Measurements from ENCODE around the gene PARD3.

PARD3 gene

GRCh38 chr10:34097682-34098081 lies 717.4 kb downstream of the PARD3 start:
- Histone ChIP-seq H3K9me3 (peaks cover 0 to 11% (median 0%) of the 10 kb centered on the region in 3 donors), H3K27me3 (no peaks in the 10 kb centered on the region), H3K4me3 (no peak overlapping the region), H3K4me1 (peaks cover 0 to 38% (median 15%) of the 10 kb centered on the region in 4 donors), H3K36me3 (no peaks in the 10 kb centered on the region), H3K27ac (no peak overlapping the region)
- intact Hi-C loops (cut with DNase I; ENCODE audit: low total_unique reads) = no loop called here
- no peak for TF ChIP-seq CTCF (IDR thresholded peaks at IDR 0.05)
- no peak for DNase-seq

GRCh38 chr10:34094961-34095360 lies 720.1 kb downstream of the PARD3 start:
- H3K9me3 ChIP-seq = peaks cover 0 to 11% (median 0%) of the 10 kb centered on the region in 3 donors
- no peak for TF ChIP-seq CTCF (IDR thresholded peaks at IDR 0.05)
- DNase-seq = no peak
- H3K4me3 ChIP-seq = no peak overlapping the region
- intact Hi-C loops (cut with DNase I; ENCODE audit: low total_unique reads) = no loop called here
- H3K4me1 ChIP-seq = peaks cover 0 to 23% (median 0%) of the 10 kb centered on the region in 4 donors
- no peaks in the 10 kb centered on the region for H3K27me3 ChIP-seq
- no peaks in the 10 kb centered on the region for H3K36me3 ChIP-seq
- no peak overlapping the region for H3K27ac ChIP-seq

GRCh38 chr10:34094146-34094696 lies 720.9 kb downstream of the PARD3 start:
- no peak overlapping the region for H3K27ac ChIP-seq
- DNase-seq = no peak
- no peak for TF ChIP-seq CTCF (IDR thresholded peaks at IDR 0.05)
- no peaks in the 10 kb centered on the region for H3K27me3 ChIP-seq
- no peak overlapping the region for H3K4me3 ChIP-seq
- peaks cover 0 to 8% (median 0%) of the 10 kb centered on the region in 3 donors for H3K9me3 ChIP-seq
- H3K36me3 ChIP-seq = no peaks in the 10 kb centered on the region
- intact Hi-C loops (cut with DNase I; ENCODE audit: low total_unique reads) = no loop called here
- H3K4me1 ChIP-seq = peaks cover 0 to 23% (median 0%) of the 10 kb centered on the region in 4 donors

- Histone ChIP-seq H3K4me3 (no peak overlapping the region), H3K9me3 (peaks cover 0 to 8% (median 0%) of the 10 kb centered on the region in 3 donors), H3K4me1 (peaks cover 0 to 10% (median 0%) of the 10 kb centered on the region in 4 donors), H3K27me3 (no peaks in the 10 kb centered on the region), H3K27ac (no peak overlapping the region), H3K36me3 (no peaks in the 10 kb centered on the region)
- no peak for TF ChIP-seq CTCF (IDR thresholded peaks at IDR 0.05)
- intact Hi-C loops (cut with DNase I; ENCODE audit: low total_unique reads) = no loop called here
- DNase-seq = no peak
Measured at GRCh38 chr10:34092891-34093290, 722.2 kb downstream of the PARD3 start.

GRCh38 chr10:34091635-34092195 lies 723.4 kb downstream of the PARD3 start:
- no peak for DNase-seq
- Histone ChIP-seq H3K9me3 (peaks cover 0 to 8% (median 0%) of the 10 kb centered on the region in 3 donors), H3K4me1 (no peaks in the 10 kb centered on the region)

More at GRCh38 chr10:34091635-34092195, 723.4 kb downstream of the PARD3 start:
- Histone ChIP-seq H3K36me3 (no peaks in the 10 kb centered on the region), H3K4me3 (no peak overlapping the region), H3K27me3 (no peaks in the 10 kb centered on the region), H3K27ac (no peak overlapping the region)
- intact Hi-C loops (cut with DNase I; ENCODE audit: low total_unique reads) = no loop called here
- TF ChIP-seq CTCF (IDR thresholded peaks at IDR 0.05) = no peak
